K562 (cell line): ENCODE results near the gene PMF1. TPM values are rescaled to one million over a fixed set of nuclear protein-coding genes. Genes with fewer than 3 reads are reported as not detected.

Experiments used
- ATAC-seq: fragments of 200-7000 bp; cut with Tn5 transposase; 3 replicates; pipeline ENCODE4 v1.9.1; 2020; ENCODE audit warnings: moderate library complexity
- BruUV-seq: library from RNA; stranded (reverse); fragments of 400-500 nt; replicated peaks from 2 replicates; lab custom pipeline; 2021; lab: Mats Ljungman, UMichigan
- CTCF ChIA-PET: fragments of 300-600 bp; formaldehyde crosslinking; extraction: SDS; loops from one replicate; lab custom pipeline; 2021; ENCODE audit warnings: low intra/inter-chr PET ratio; lab: Yijun Ruan, JAX
- POLR2A ChIA-PET: fragments of 300-600, 350-650 bp; sonication (Branson Sonifier 250); formaldehyde crosslinking; extraction: SDS; loops from one replicate; lab custom pipeline; 2021; ENCODE audit warnings: antibody characterized with exemption, inconsistent platforms; lab: Yijun Ruan, JAX
- DNase-seq, 4 experiments: peaks; one replicate each; pipeline versions ENCODE4 v3.0.0 to v3.0.0-alpha.2; 2011 to 2018; ENCODE audit warnings: low spot score in 3 of 4, mixed read lengths in 3 of 4; ENCODE audit errors: extremely low read depth in 1 of 4
- FAIRE-seq: peaks from 2 replicates; lab custom pipeline; 2011; peaks lifted over from hg19 to GRCh38; lab: Jason Lieb, UNC
- H2AFZ ChIP-seq: 2 replicates; pipeline ENCODE4 v1.6.0; 2011; ENCODE audit warnings: low read depth, low read length, control low read depth, inconsistent platforms
- H3K27ac ChIP-seq: fragments of 200-600 bp; 3 replicates; pipeline ENCODE4 v1.8.0; 2011; ENCODE audit warnings: low read depth, mild to moderate bottlenecking, control low read depth, inconsistent platforms, low read length, moderate library complexity, mixed read lengths; ENCODE audit errors: extremely low read depth
- H3K27me3 ChIP-seq, 2 experiments: fragments of 300-600 bp in 1 of 2; 2 replicates in 1 of 2; 3 replicates in 1 of 2; pipeline versions ENCODE4 v1.6.0 to v1.8.0; 2011; ENCODE audit warnings: inconsistent platforms in 2 of 2, low read length in 2 of 2, mild to moderate bottlenecking in 1 of 2, mixed read lengths in 1 of 2, moderate library complexity in 1 of 2; ENCODE audit not compliant: control insufficient read depth in 2 of 2, insufficient read depth in 2 of 2
- H3K36me3 ChIP-seq: fragments of 300-600 bp; 3 replicates; pipeline ENCODE4 v1.8.0; 2011; ENCODE audit warnings: mild to moderate bottlenecking, low read length, inconsistent platforms; ENCODE audit not compliant: control insufficient read depth, insufficient read depth
- H3K4me1 ChIP-seq, 2 experiments: fragments of 200-600 bp in 1 of 2; replicated peaks in 1 of 2; 2 replicates in 1 of 2; 3 replicates in 1 of 2; pipeline versions ENCODE4 v1.5.1 to v1.8.0; 2011; ENCODE audit warnings: inconsistent platforms in 2 of 2, low read length in 2 of 2, mild to moderate bottlenecking in 1 of 2, mixed read lengths in 1 of 2, moderate library complexity in 1 of 2; ENCODE audit not compliant: control insufficient read depth in 2 of 2, insufficient read depth in 2 of 2
- H3K4me2 ChIP-seq: 2 replicates; pipeline ENCODE4 v1.6.1; 2011; ENCODE audit warnings: low read length, control low read depth, inconsistent platforms, mixed read lengths; ENCODE audit not compliant: insufficient read depth
- H3K4me3 ChIP-seq: fragments of 200-600 bp; sonication (generic), shearing (Covaris generic); 2 replicates; pipeline ENCODE4 v1.5.1; 2016; ENCODE audit warnings: control low read depth, inconsistent platforms
- H3K79me2 ChIP-seq: fragments of 200-600 bp; 3 replicates; pipeline ENCODE4 v1.8.0; 2011; ENCODE audit warnings: low read length, inconsistent platforms; ENCODE audit not compliant: control insufficient read depth, insufficient read depth
- H3K9ac ChIP-seq, 2 experiments: 2 replicates each; pipeline versions ENCODE4 v1.6.0 to v1.6.1; 2011; ENCODE audit warnings: low read depth in 2 of 2, low read length in 2 of 2, control low read depth in 1 of 2, inconsistent platforms in 1 of 2, mild to moderate bottlenecking in 1 of 2, mixed read lengths in 1 of 2; ENCODE audit not compliant: insufficient read depth in 1 of 2
- H3K9me1 ChIP-seq: one replicate; pipeline ENCODE4 v1.6.0; 2011; ENCODE audit warnings: inconsistent platforms, mild to moderate bottlenecking, low read length, moderate library complexity; ENCODE audit not compliant: control insufficient read depth, insufficient read depth
- H3K9me3 ChIP-seq: replicated peaks from 2 replicates; pipeline ENCODE4 v1.5.1; 2011; ENCODE audit warnings: low read depth, low read length, inconsistent platforms; ENCODE audit not compliant: control insufficient read depth, insufficient read depth
- H4K20me1 ChIP-seq: replicated peaks from 2 replicates; pipeline ENCODE4 v1.6.1; 2011; ENCODE audit warnings: low read length, inconsistent platforms, mixed read lengths; ENCODE audit not compliant: control insufficient read depth, insufficient read depth
- FOSL1 ChIP-seq: fragments of 200-800 bp; sonication (Bioruptor generic); conservative IDR thresholded peaks from 2 replicates; pipeline ENCODE4 v1.6.1; 2016; ENCODE audit warnings: missing genetic modification characterization, missing compliant biosample characterization
- RBM25 ChIP-seq: fragments of 200-400 bp; formaldehyde crosslinking; IDR thresholded peaks from 2 replicates; pipeline ENCODE4 v1.6.1; 2018; ENCODE audit warnings: low read length, low read depth, moderate library complexity; ENCODE audit not compliant: severe bottlenecking
- SRF ChIP-seq, 2 experiments: fragments of 250-450, 450-650 bp in 1 of 2; sonication (Bioruptor Pico) in 1 of 2; sonication (generic) in 1 of 2; formaldehyde crosslinking; IDR thresholded peaks; 2 replicates each; pipeline versions ENCODE4 v1.5.0 to v1.5.1; 2020 to 2022; ENCODE audit warnings: mild to moderate bottlenecking in 1 of 2, missing genetic modification reagents in 1 of 2
- WHSC1 ChIP-seq: IDR thresholded peaks from one replicate; pipeline ENCODE4 v1.6.1; 2012; ENCODE audit warnings: low read length, control low read depth, inconsistent platforms
- ZNF282 ChIP-seq: sonication (generic); formaldehyde crosslinking; IDR thresholded peaks from 2 replicates; pipeline ENCODE4 v1.8.1; 2023; ENCODE audit warnings: missing genetic modification reagents
- WGBS: fragments of 100-300 bp; shearing (Covaris generic); methylation state at CpG from one replicate; pipeline ENCODE4 v1.1.6; 2016; ENCODE audit warnings: low coverage, mixed read lengths; ENCODE audit not compliant: insufficient coverage; ENCODE audit errors: missing lambda C conversion rate; 5-methylcytosine and 5-hydroxymethylcytosine counted together
- in situ Hi-C: fragments of 300-500 bp; cut with MboI; formaldehyde crosslinking; loops from 4 replicates; pipeline ENCODE4 v1.15.0; 2018; ENCODE audit warnings: inconsistent platforms, mixed read lengths
- intact Hi-C: fragments of 100-400 bp; cut with micrococcal nuclease; formaldehyde crosslinking; loops from 2 replicates; pipeline ENCODE4 v1.14.2; 2022
- polyA plus RNA-seq, 8 experiments: library from polyadenylated mRNA; depleted of rRNA in 4 of 8; stranded (reverse) in 5 of 8; unstranded in 3 of 8; fragments of >200 nt; fragmentation: Nextera tagmentation in 2 of 8; fragmentation: Illumina TruSeq in 1 of 8; extraction: Ambion mirVana in 2 of 8; extraction: Trizol in 1 of 8; gene quantifications; 2 replicates each; pipeline versions ENCODE4 v1.2.1 to v1.2.3, GENCODE V29; 2011 to 2014; ENCODE audit warnings: inconsistent platforms in 1 of 8, missing spikeins in 1 of 8
- total RNA-seq, 7 experiments: library from RNA; depleted of rRNA in 6 of 7; stranded (reverse); fragments of >200 nt in 6 of 7; fragmentation: Illumina TruSeq in 2 of 7; extraction: Trizol in 2 of 7; gene quantifications; 2 replicates each; pipeline versions ENCODE4 v1.2.1 to v1.2.3, GENCODE V29; 2011 to 2021; ENCODE audit warnings: low replicate concordance in 1 of 7

The PMF1 gene
- total and polyA plus RNA-seq, 9 of the 15 experiments (the other 6 are each of a cell fraction or from before 2014, with no cell fraction given) = 9.4 to 92.9 (median 71.0) TPM

- H3K36me3 ChIP-seq = peaks cover 48% of the 10 kb centered on the region; the same call in 2 of the 3 replicates
- H3K27me3 ChIP-seq = no peaks in the 10 kb centered on the region
- no peaks in the 10 kb centered on the region for H4K20me1 ChIP-seq
- POLR2A ChIA-PET = interaction anchor here (0.7 to 2.5 kb wide), 8 partner anchors 11 to 111 kb away, joined by 3 to 19 read pairs (median 4); partner anchors contain the start of genes LMNA and PMF1
- TF ChIP-seq FOSL1 (no peak), SRF (CRISPR knock-in tag; IDR thresholded peaks at IDR 0.05) (0 out of 4 replicates have a peak, but pooled peaks of 1 of the 2 experiments have one; percentile 16)
- TF ChIP-seq, all 486 proteins: peak for 1
- Histone ChIP-seq H3K4me1 (peaks cover 3 to 7% of the 10 kb centered on the region in 2 experiments; a peak in 3 of 5 replicates), H3K9ac (no peak overlapping the region), H3K27ac (no peak overlapping the region), H3K4me3 (no peak overlapping the region), H3K79me2 (no peaks in the 10 kb centered on the region), H3K9me3 (no peaks in the 10 kb centered on the region), H2AFZ (no peak overlapping the region), H3K4me2 (no peak overlapping the region), H3K9me1 (no peaks in the 10 kb centered on the region)
- in situ Hi-C loops = no loop called here
- BruUV-seq = no TSS peak
- 0% methylated on average over 2 of the region's 2 CpGs for WGBS
- intact Hi-C loops = loop anchor here (2.0 to 5.0 kb wide), 2 partner anchors 79 to 128 kb away; no protein-coding TSS in a partner anchor
- no peak for DNase-seq
- FAIRE-seq = no peak
- CTCF ChIA-PET = interaction anchor here (1.2 to 3.6 kb wide), 6 partner anchors 80 to 135 kb away, joined by 4 to 44 read pairs (median 10); no protein-coding TSS in a partner anchor
- ATAC-seq = no peak
These were observed 12.8 kb downstream of the PMF1 start for GRCh38 chr1:156225677-156226014.

GRCh38 chr1:156226116-156226538 is 13.3 kb downstream of the PMF1 start:
- DNase-seq (no peak), FAIRE-seq (no peak)
- CTCF ChIA-PET = interaction anchor here (1.2 to 3.6 kb wide), 6 partner anchors 80 to 135 kb away, joined by 4 to 44 read pairs (median 10); no protein-coding TSS in a partner anchor
- Histone ChIP-seq H3K4me3 (no peak overlapping the region), H3K9me1 (no peaks in the 10 kb centered on the region)
- in situ Hi-C loops = no loop called here
- POLR2A ChIA-PET = interaction anchor here (1.1 to 1.7 kb wide), 3 partner anchors 10 to 103 kb away, joined by 3 to 4 read pairs (median 3); no protein-coding TSS in a partner anchor
- 49% methylated on average over 2 of the region's 2 CpGs for WGBS
- intact Hi-C loops = loop anchor here (2.0 to 5.0 kb wide), 2 partner anchors 79 to 129 kb away; no protein-coding TSS in a partner anchor
- TF ChIP-seq WHSC1 (no peak), ZNF282 (CRISPR knock-in tag) (no peak), RBM25 (peak; percentile 10)
- TF ChIP-seq, all 486 proteins: peak for 1
- Histone ChIP-seq H3K27ac (no peak overlapping the region), H3K9ac (no peak overlapping the region), H3K4me2 (no peak overlapping the region), H3K4me1 (peaks cover 3 to 7% of the 10 kb centered on the region in 2 experiments; a peak in 3 of 5 replicates), H3K9me3 (no peaks in the 10 kb centered on the region), H3K79me2 (no peaks in the 10 kb centered on the region), H2AFZ (no peak overlapping the region), H3K27me3 (no peaks in the 10 kb centered on the region), H3K36me3 (peaks cover 43% of the 10 kb centered on the region; the same call in 2 of the 3 replicates), H4K20me1 (no peaks in the 10 kb centered on the region)
- no TSS peak for BruUV-seq
- no peak for ATAC-seq
